Breast epithelium (tissue), 4 donors: ENCODE results near the gene ZNF664. TPM values are rescaled to one million over a fixed set of nuclear protein-coding genes. Genes with fewer than 3 reads are reported as not detected.
A peak's percentile ranks its signal among the peaks of the same experiment; 100 is the strongest.

Experiments
- DNase-seq, 2 donors: peaks; one replicate each; pipeline ENCODE4 v3.0.0-alpha.2; 2019; ENCODE audit warnings: low spot score in 2 of 2
- H3K27ac ChIP-seq, 2 donors: fragments of 200-600 bp; sonication (generic) in 1 of 2; one replicate each; pipeline ENCODE4 v1.5.1; 2016 to 2019; ENCODE audit warnings: mild to moderate bottlenecking in 1 of 2
- H3K27me3 ChIP-seq, 2 donors: fragments of 200-600 bp; sonication (generic) in 1 of 2; one replicate each; pipeline versions ENCODE4 v1.5.1 to v1.6.0; 2017 to 2019; ENCODE audit warnings: control low read depth in 1 of 2, mild to moderate bottlenecking in 1 of 2
- H3K36me3 ChIP-seq: fragments of 200-600 bp; one replicate; pipeline ENCODE4 v1.5.1; 2019
- H3K4me1 ChIP-seq, 2 donors: fragments of 200-600 bp; sonication (generic); one replicate each; pipeline ENCODE4 v1.5.1; 2016 to 2019; ENCODE audit warnings: control low read depth in 1 of 2
- H3K4me3 ChIP-seq, 3 donors: fragments of 200-600 bp; sonication (generic); 1 replicate in 2 of 3; 2 replicates in 1 of 3; pipeline ENCODE4 v1.5.1; 2016 to 2019; ENCODE audit warnings: mild to moderate bottlenecking in 3 of 3, moderate library complexity in 2 of 3
- H3K9me3 ChIP-seq, 2 donors: fragments of 200-600 bp; sonication (generic) in 1 of 2; one replicate each; pipeline ENCODE4 v1.5.1; 2016 to 2019; ENCODE audit warnings: control low read depth in 1 of 2
- POLR2A ChIP-seq: fragments of 450-650 bp; IDR thresholded peaks from one replicate; pipeline ENCODE4 v1.6.1; 2016; ENCODE audit warnings: antibody characterized with exemption, mild to moderate bottlenecking, moderate library complexity
- POLR2AphosphoS5 ChIP-seq, 3 donors: sonication (generic); formaldehyde crosslinking; IDR thresholded peaks; one replicate each; pipeline ENCODE4 v1.6.1; 2017; ENCODE audit warnings: antibody characterized with exemption in 3 of 3
- intact Hi-C: fragments of 100-400 bp; cut with DNase I; formaldehyde crosslinking; loops from one replicate; pipeline ENCODE4 v1.15.1; 2023; ENCODE audit warnings: low total_unique reads
- total RNA-seq, 3 donors: library from RNA; depleted of rRNA; stranded (reverse); fragments of >200 nt; gene quantifications; one replicate each; pipeline ENCODE4 v1.1.0, GENCODE V29; 2016
- TF ChIP-seq, protein P1 (sequence below), 3 donors: fragments of 450-650 bp; IDR thresholded peaks; one replicate each; pipeline ENCODE4 v1.5.1; 2016 to 2017; ENCODE audit warnings: antibody characterized with exemption in 3 of 3, mild to moderate bottlenecking in 3 of 3, moderate library complexity in 3 of 3

ZNF664 gene
- total RNA-seq, 3 donors from 2014 or later = 78.3 to 113 (median 97.8) TPM

DNA sequence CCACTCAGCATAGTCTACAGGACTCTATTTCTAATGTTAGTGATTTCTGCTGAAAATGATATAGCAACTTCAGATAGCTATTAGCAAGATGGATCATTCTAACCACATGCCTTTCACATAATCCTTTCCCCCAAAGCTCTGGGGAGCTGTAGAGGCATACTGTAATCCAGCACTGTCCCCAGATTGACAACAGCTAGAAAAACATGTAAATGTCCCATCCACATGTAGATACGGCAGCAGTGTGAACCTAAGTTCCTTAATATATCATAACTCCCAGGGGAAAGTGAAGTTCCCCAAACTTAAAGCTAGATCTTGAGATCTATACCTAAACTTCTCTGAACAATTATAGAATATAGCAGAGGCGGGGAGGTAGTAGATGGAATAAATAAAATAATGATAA is 14.0 kb downstream of the ZNF664 start:
- Histone ChIP-seq H3K4me1 (peaks cover 0 to 21% of the 10 kb centered on the region in 2 donors), H3K9me3 (no peaks in the 10 kb centered on the region), H3K27me3 (no peaks in the 10 kb centered on the region), H3K36me3 (no peaks in the 10 kb centered on the region), H3K27ac (peak overlapping the region; percentile 14 to 41), H3K4me3 (no peak overlapping the region)
- TF ChIP-seq POLR2A = no peak
- no peak for TF ChIP-seq POLR2AphosphoS5 (IDR thresholded peaks at IDR 0.05)
- TF ChIP-seq, protein P1, sequence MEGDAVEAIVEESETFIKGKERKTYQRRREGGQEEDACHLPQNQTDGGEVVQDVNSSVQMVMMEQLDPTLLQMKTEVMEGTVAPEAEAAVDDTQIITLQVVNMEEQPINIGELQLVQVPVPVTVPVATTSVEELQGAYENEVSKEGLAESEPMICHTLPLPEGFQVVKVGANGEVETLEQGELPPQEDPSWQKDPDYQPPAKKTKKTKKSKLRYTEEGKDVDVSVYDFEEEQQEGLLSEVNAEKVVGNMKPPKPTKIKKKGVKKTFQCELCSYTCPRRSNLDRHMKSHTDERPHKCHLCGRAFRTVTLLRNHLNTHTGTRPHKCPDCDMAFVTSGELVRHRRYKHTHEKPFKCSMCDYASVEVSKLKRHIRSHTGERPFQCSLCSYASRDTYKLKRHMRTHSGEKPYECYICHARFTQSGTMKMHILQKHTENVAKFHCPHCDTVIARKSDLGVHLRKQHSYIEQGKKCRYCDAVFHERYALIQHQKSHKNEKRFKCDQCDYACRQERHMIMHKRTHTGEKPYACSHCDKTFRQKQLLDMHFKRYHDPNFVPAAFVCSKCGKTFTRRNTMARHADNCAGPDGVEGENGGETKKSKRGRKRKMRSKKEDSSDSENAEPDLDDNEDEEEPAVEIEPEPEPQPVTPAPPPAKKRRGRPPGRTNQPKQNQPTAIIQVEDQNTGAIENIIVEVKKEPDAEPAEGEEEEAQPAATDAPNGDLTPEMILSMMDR (IDR thresholded peaks at IDR 0.05) = no peak
- no peak for DNase-seq
- intact Hi-C loops = no loop called here

DNA sequence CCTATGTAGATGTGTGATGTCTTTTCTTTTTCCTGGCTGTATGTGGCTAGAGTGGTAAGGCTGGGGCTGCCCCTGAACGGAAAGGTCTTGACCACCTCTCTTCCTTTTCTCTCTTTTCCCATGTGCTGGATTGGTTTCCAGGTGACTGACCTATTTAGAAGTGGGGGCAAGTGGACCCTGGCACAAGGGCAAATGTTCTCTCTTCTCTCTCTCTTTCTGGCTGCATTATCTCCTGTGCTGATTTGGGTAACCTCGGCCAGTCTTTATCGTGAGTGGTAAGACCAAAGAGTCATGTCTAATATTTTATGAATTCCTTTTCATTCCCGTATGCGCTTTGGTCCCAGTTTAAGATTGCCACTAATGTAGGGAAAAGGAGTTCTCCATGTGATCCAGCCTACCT is 16.2 kb downstream of the ZNF664 start:
- Histone ChIP-seq H3K36me3 (no peaks in the 10 kb centered on the region), H3K4me1 (peaks cover 0 to 22% of the 10 kb centered on the region in 2 donors), H3K27ac (peak overlapping the region; percentile 64 to 79), H3K4me3 (no peak overlapping the region), H3K9me3 (no peaks in the 10 kb centered on the region), H3K27me3 (no peaks in the 10 kb centered on the region)
- DNase-seq = no peak
- TF ChIP-seq POLR2A = no peak
- no peak for TF ChIP-seq POLR2AphosphoS5 (IDR thresholded peaks at IDR 0.05)
- TF ChIP-seq, protein P1 (IDR thresholded peaks at IDR 0.05) = no peak
- intact Hi-C loops = no loop called here

DNA sequence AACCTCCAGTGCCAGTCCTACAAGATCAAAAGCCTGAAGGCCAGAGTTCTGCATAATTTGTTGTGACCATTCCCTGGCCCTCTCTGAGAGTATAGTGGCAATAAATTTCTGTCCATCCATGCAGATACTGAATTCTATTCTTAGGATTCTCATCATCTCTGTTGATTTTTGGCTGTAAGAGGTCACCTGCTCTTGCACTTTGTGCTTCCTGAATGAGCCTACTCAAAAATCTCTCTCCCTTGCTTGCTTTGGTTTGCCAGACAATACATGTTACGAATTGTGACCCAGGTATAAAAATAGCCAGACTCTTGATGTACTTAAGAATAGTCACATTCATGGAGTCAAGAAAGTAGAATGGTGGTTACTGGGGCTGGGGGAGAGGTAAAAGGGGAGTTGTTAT is 16.7 kb downstream of the ZNF664 start:
- H3K4me1 ChIP-seq = peaks cover 0 to 22% of the 10 kb centered on the region in 2 donors
- intact Hi-C loops = no loop called here
- no peak for DNase-seq
- no peaks in the 10 kb centered on the region for H3K27me3 ChIP-seq
- no peaks in the 10 kb centered on the region for H3K9me3 ChIP-seq
- H3K27ac ChIP-seq = peak overlapping the region; percentile 64 to 79
- H3K36me3 ChIP-seq = no peaks in the 10 kb centered on the region
- TF ChIP-seq POLR2A (no peak), POLR2AphosphoS5 (IDR thresholded peaks at IDR 0.05) (no peak)
- TF ChIP-seq, protein P1 (IDR thresholded peaks at IDR 0.05) = no peak
- H3K4me3 ChIP-seq = no peak overlapping the region

DNA sequence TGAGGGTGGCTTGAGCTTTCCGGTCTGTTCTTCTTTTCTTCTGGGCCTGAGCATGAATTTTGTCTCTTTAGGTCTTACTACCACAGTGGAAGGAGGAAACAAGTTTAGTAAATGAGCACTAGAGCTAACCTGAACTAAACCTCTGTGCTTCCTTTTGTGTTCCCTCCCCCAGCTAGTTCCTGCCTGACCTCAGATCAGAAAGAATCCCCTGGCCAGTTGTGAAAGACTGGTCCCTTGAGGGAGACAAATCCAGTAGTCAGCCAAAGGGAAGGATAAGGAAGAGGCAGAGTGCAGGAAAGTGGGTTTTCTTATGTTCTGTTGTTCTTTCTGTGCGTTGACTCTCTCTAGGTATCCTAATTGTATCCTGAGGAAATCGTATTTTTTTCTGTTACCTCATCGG is 17.5 kb downstream of the ZNF664 start:
- no peak for DNase-seq
- TF ChIP-seq POLR2A = no peak
- peak in 2 of 3 donors; percentile 54 to 60 for TF ChIP-seq POLR2AphosphoS5 (IDR thresholded peaks at IDR 0.05)
- TF ChIP-seq, protein P1 (IDR thresholded peaks at IDR 0.05) = no peak
- Histone ChIP-seq H3K4me3 (no peak overlapping the region), H3K9me3 (no peaks in the 10 kb centered on the region), H3K36me3 (no peaks in the 10 kb centered on the region), H3K27me3 (no peaks in the 10 kb centered on the region), H3K27ac (peak overlapping the region; percentile 64 to 79), H3K4me1 (peaks cover 0 to 22% of the 10 kb centered on the region in 2 donors)
- intact Hi-C loops = no loop called here

DNA sequence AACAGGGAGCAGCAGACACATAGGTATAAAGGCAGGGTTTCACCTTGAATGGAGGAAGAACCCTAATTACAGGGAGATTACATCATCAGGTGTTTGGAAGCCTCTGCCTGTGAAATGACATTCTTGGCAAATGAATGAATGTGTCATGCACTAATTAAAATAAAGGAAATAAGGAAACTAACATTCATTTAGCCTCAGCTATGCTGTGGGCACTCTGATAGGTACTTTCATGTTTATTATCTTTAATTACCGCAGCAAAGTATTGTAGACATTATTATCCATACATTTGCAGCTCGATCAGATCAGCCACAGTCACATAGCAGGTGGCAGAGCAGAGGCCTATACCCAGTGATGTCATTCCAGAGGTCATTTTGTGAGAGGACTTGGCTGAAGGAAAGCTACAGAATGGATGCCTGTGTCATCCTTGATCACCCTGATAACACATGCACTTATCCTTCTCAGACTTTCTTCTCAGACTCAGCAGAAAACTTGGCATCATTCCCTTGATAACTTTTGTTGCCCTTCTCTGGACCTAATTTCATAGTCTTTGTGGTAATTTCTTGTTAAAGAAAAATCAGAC is 18.4 kb downstream of the ZNF664 start:
- H3K9me3 ChIP-seq = no peaks in the 10 kb centered on the region
- H3K4me3 ChIP-seq = no peak overlapping the region
- no peak for DNase-seq
- TF ChIP-seq, protein P1 (IDR thresholded peaks at IDR 0.05) = no peak
- no peak for TF ChIP-seq POLR2A
- no peak for TF ChIP-seq POLR2AphosphoS5 (IDR thresholded peaks at IDR 0.05)
- intact Hi-C loops = no loop called here
- H3K36me3 ChIP-seq = no peaks in the 10 kb centered on the region
- no peaks in the 10 kb centered on the region for H3K27me3 ChIP-seq
- peaks cover 0 to 22% of the 10 kb centered on the region in 2 donors for H3K4me1 ChIP-seq
- H3K27ac ChIP-seq = peak overlapping the region; percentile 64 to 79
